ENCODE results near the gene FBXO3.

FBXO3 gene

GRCh38 chr11:33736148-33736812 lies 38.0 kb downstream of the FBXO3 start, which contains the start of gene CD59:
Gene CD59 (minus strand): TSS chr11:33736423. CDS start chr11:33722445, 13,978 bp downstream.
- Histone ChIP-seq H3K36me3 (ENCODE audit: control insufficient read depth, insufficient read depth, low read length) (no peaks in the 10 kb centered on the region), H4K8ac (ENCODE audit: low read depth, low read length) (no peak within 1 kb of the TSS), H2BK15ac (replicated peaks; ENCODE audit: low read depth) (no peak within 1 kb of the TSS), H3K4me1 (ENCODE audit: control insufficient read depth, low read depth, low read length) (peaks cover 4% of the 10 kb centered on the region), H3K4me2 (ENCODE audit: low read length) (peak within 1 kb of the TSS; percentile 71), H3K79me1 (ENCODE audit: low read length) (peaks cover 5% of the 10 kb centered on the region), H3K27ac (ENCODE audit: low read depth, low read length) (no peak within 1 kb of the TSS), H3K18ac (ENCODE audit: low read length) (peak within 1 kb of the TSS; percentile 70), H2BK120ac (ENCODE audit: low read depth, low read length) (no peak within 1 kb of the TSS), H3K56ac (ENCODE audit: low read length) (peak within 1 kb of the TSS; percentile 87), H3K9ac (ENCODE audit: low read length) (peak within 1 kb of the TSS; percentile 82), H3K79me2 (ENCODE audit: control insufficient read depth, insufficient read depth, low read length) (peaks cover 4% of the 10 kb centered on the region), H2AK5ac (ENCODE audit: low read length) (no peak within 1 kb of the TSS), H3K4me3 (ENCODE audit: low read length) (peak within 1 kb of the TSS; percentile 60), H2BK5ac (ENCODE audit: low read length) (no peak within 1 kb of the TSS), H4K5ac (ENCODE audit: low read length) (no peak within 1 kb of the TSS), H3K23ac (ENCODE audit: low read length) (peak within 1 kb of the TSS; percentile 34), H3K4ac (ENCODE audit: low read depth, low read length) (no peak within 1 kb of the TSS), H3K27me3 (ENCODE audit: insufficient read depth, low read length, poor library complexity) (no peaks in the 10 kb centered on the region)
- DNase-seq: peak; percentile 95
- WGBS (ENCODE audit: extremely low coverage, insufficient coverage, low lambda C conversion rate): no CpG with 5 or more reads among the region's 48 CpGs

DNA sequence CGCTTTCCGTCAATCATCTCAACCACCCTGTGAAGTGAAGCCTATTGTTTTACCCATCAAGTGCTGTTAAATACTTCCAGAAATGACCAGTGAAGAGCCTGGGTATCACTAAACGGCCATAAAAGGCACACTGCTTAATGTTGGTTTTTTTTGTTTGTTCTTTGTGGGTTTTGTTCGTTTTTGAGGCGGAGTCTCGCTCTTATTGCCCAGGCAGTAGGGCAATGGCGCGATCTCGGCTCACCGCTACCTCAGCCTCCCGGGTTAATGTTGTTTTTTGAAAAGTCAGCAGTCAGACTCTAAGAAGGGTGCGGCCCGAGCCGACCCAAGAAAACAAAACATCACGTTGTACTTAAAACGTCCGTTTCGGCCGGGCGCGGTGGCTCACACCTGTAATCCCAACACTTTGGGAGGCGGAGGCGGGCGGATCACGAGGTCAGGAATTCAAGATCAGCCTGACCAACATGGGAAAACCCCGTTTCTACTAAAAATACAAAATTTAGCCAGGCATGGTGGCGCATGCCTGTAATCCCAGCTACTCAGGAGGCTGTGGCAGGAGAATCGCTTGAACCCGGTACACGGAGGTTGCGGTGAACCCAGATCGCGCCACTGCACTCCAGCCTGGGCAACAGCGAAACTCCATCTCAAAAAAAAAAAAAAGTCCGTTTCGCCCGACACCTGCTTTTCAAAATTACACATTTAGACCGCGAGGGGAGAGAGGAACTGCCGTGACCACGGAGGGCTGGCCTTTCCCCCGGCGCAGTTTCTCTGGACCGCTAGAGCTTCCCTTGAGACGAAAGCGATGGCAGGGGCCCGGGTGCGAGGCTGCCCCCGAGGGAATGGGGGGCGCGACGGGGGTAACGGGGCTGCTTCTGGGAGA lies 38.8 kb downstream of the FBXO3 start:
- H3K4me1 ChIP-seq (ENCODE audit: control insufficient read depth, low read depth, low read length): peaks cover 4% of the 10 kb centered on the region
- no peak overlapping the region for H4K5ac ChIP-seq (ENCODE audit: low read length)
- H3K18ac ChIP-seq (ENCODE audit: low read length): peak overlapping the region; percentile 70
- H3K27ac ChIP-seq (ENCODE audit: low read depth, low read length): no peak overlapping the region
- no peak overlapping the region for H2BK120ac ChIP-seq (ENCODE audit: low read depth, low read length)
- H2AK5ac ChIP-seq (ENCODE audit: low read length): no peak overlapping the region
- no peaks in the 10 kb centered on the region for H3K36me3 ChIP-seq (ENCODE audit: control insufficient read depth, insufficient read depth, low read length)
- H4K8ac ChIP-seq (ENCODE audit: low read depth, low read length): no peak overlapping the region
- peak overlapping the region; percentile 87 for H3K56ac ChIP-seq (ENCODE audit: low read length)
- no peak overlapping the region for H3K4ac ChIP-seq (ENCODE audit: low read depth, low read length)
- H3K27me3 ChIP-seq (ENCODE audit: insufficient read depth, low read length, poor library complexity): no peaks in the 10 kb centered on the region
- peak overlapping the region; percentile 82 for H3K9ac ChIP-seq (ENCODE audit: low read length)
- H3K79me2 ChIP-seq (ENCODE audit: control insufficient read depth, insufficient read depth, low read length): peaks cover 4% of the 10 kb centered on the region
- peak overlapping the region; percentile 71 for H3K4me2 ChIP-seq (ENCODE audit: low read length)
- peak overlapping the region; percentile 60 for H3K4me3 ChIP-seq (ENCODE audit: low read length)
- WGBS (ENCODE audit: extremely low coverage, insufficient coverage, low lambda C conversion rate): no CpG with 5 or more reads among the region's 53 CpGs
- H2BK5ac ChIP-seq (ENCODE audit: low read length): no peak overlapping the region
- no peak overlapping the region for H2BK15ac ChIP-seq (replicated peaks; ENCODE audit: low read depth)
- DNase-seq: peak; percentile 57
- H3K79me1 ChIP-seq (ENCODE audit: low read length): peaks cover 5% of the 10 kb centered on the region
- H3K23ac ChIP-seq (ENCODE audit: low read length): peak overlapping the region; percentile 34

DNA sequence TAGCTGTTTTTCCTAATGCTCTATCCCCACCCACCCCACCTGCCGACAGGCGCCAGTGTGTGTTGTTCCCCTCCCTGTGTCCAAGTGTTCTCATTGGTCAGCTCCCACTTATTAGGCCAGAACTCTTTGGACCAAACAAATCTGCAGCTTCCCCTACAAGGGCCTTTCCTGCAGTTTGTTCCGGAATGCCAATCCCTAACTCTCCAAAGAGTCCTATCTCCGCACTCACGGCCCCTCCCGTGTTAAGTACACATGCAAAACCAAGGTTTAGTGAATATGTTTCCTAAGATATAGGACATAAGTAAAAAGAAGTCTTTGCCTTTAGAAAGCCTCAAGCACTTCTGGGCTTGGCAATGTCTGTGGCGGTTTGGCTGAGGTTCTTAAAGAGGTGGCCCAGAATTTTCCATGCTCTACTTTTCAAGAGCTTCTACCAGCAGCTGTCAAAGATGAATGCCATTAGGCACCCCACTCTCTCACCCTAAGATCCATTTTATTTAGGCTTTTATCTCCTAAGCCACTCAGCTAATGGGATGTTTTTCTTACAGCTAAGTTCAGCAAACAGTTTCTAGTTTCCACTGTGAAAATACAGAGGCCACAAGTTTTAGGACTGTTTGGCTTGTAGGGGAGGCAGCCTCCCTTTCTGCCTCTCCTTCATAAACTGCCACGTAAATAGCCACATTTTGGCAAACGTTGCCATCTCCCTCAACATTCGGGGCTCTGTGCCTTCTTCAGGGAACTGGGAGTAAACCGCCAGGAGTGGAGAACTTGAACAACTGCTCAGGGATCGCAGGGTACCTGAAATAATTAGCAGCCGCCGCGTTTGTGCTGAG lies 39.7 kb downstream of the FBXO3 start:
- Histone ChIP-seq H3K27me3 (ENCODE audit: insufficient read depth, low read length, poor library complexity) (no peaks in the 10 kb centered on the region), H3K4ac (ENCODE audit: low read depth, low read length) (no peak overlapping the region), H3K4me3 (ENCODE audit: low read length) (no peak overlapping the region), H3K18ac (ENCODE audit: low read length) (no peak overlapping the region), H3K27ac (ENCODE audit: low read depth, low read length) (no peak overlapping the region), H3K23ac (ENCODE audit: low read length) (peak overlapping the region; percentile 59), H3K79me2 (ENCODE audit: control insufficient read depth, insufficient read depth, low read length) (peaks cover 4% of the 10 kb centered on the region), H4K8ac (ENCODE audit: low read depth, low read length) (no peak overlapping the region), H3K4me1 (ENCODE audit: control insufficient read depth, low read depth, low read length) (peaks cover 4% of the 10 kb centered on the region), H3K56ac (ENCODE audit: low read length) (peak overlapping the region; percentile 28), H2BK120ac (ENCODE audit: low read depth, low read length) (no peak overlapping the region), H2AK5ac (ENCODE audit: low read length) (no peak overlapping the region), H2BK15ac (replicated peaks; ENCODE audit: low read depth) (no peak overlapping the region), H4K5ac (ENCODE audit: low read length) (no peak overlapping the region), H3K9ac (ENCODE audit: low read length) (peak overlapping the region; percentile 57), H3K79me1 (ENCODE audit: low read length) (peaks cover 5% of the 10 kb centered on the region), H3K36me3 (ENCODE audit: control insufficient read depth, insufficient read depth, low read length) (no peaks in the 10 kb centered on the region), H3K4me2 (ENCODE audit: low read length) (peak overlapping the region; percentile 67), H2BK5ac (ENCODE audit: low read length) (no peak overlapping the region)
- no peak for DNase-seq
- WGBS (ENCODE audit: extremely low coverage, insufficient coverage, low lambda C conversion rate): no CpG with 5 or more reads among the region's 15 CpGs

- Histone ChIP-seq H3K79me1 (ENCODE audit: low read length) (peaks cover 5% of the 10 kb centered on the region), H3K23ac (ENCODE audit: low read length) (no peak overlapping the region), H3K79me2 (ENCODE audit: control insufficient read depth, insufficient read depth, low read length) (peaks cover 4% of the 10 kb centered on the region), H3K27me3 (ENCODE audit: insufficient read depth, low read length, poor library complexity) (no peaks in the 10 kb centered on the region), H3K56ac (ENCODE audit: low read length) (no peak overlapping the region), H4K5ac (ENCODE audit: low read length) (no peak overlapping the region), H3K4me1 (ENCODE audit: control insufficient read depth, low read depth, low read length) (peaks cover 4% of the 10 kb centered on the region), H3K4ac (ENCODE audit: low read depth, low read length) (no peak overlapping the region), H3K36me3 (ENCODE audit: control insufficient read depth, insufficient read depth, low read length) (no peaks in the 10 kb centered on the region), H3K4me3 (ENCODE audit: low read length) (no peak overlapping the region), H3K18ac (ENCODE audit: low read length) (no peak overlapping the region), H2AK5ac (ENCODE audit: low read length) (no peak overlapping the region), H2BK5ac (ENCODE audit: low read length) (no peak overlapping the region), H2BK120ac (ENCODE audit: low read depth, low read length) (no peak overlapping the region), H3K9ac (ENCODE audit: low read length) (no peak overlapping the region), H4K8ac (ENCODE audit: low read depth, low read length) (no peak overlapping the region), H2BK15ac (replicated peaks; ENCODE audit: low read depth) (no peak overlapping the region), H3K4me2 (ENCODE audit: low read length) (no peak overlapping the region), H3K27ac (ENCODE audit: low read depth, low read length) (no peak overlapping the region)
- no peak for DNase-seq
- WGBS (ENCODE audit: extremely low coverage, insufficient coverage, low lambda C conversion rate): no CpG with 5 or more reads among the region's 7 CpGs
Observed at GRCh38 chr11:33733980-33734379, 40.3 kb downstream of the FBXO3 start.

- Histone ChIP-seq H3K4me2 (ENCODE audit: low read length) (no peak overlapping the region), H3K27me3 (ENCODE audit: insufficient read depth, low read length, poor library complexity) (no peaks in the 10 kb centered on the region), H4K8ac (ENCODE audit: low read depth, low read length) (no peak overlapping the region), H2BK120ac (ENCODE audit: low read depth, low read length) (no peak overlapping the region), H3K36me3 (ENCODE audit: control insufficient read depth, insufficient read depth, low read length) (no peaks in the 10 kb centered on the region), H2BK15ac (replicated peaks; ENCODE audit: low read depth) (no peak overlapping the region), H4K5ac (ENCODE audit: low read length) (no peak overlapping the region), H3K4ac (ENCODE audit: low read depth, low read length) (no peak overlapping the region), H3K27ac (ENCODE audit: low read depth, low read length) (no peak overlapping the region), H3K56ac (ENCODE audit: low read length) (no peak overlapping the region), H2AK5ac (ENCODE audit: low read length) (no peak overlapping the region), H3K18ac (ENCODE audit: low read length) (no peak overlapping the region), H2BK5ac (ENCODE audit: low read length) (no peak overlapping the region), H3K79me2 (ENCODE audit: control insufficient read depth, insufficient read depth, low read length) (peaks cover 4% of the 10 kb centered on the region), H3K23ac (ENCODE audit: low read length) (no peak overlapping the region), H3K4me1 (ENCODE audit: control insufficient read depth, low read depth, low read length) (peaks cover 4% of the 10 kb centered on the region), H3K79me1 (ENCODE audit: low read length) (peaks cover 5% of the 10 kb centered on the region), H3K9ac (ENCODE audit: low read length) (no peak overlapping the region), H3K4me3 (ENCODE audit: low read length) (no peak overlapping the region)
- WGBS (ENCODE audit: extremely low coverage, insufficient coverage, low lambda C conversion rate): no CpG with 5 or more reads among the region's 9 CpGs
- no peak for DNase-seq
Observed at GRCh38 chr11:33731723-33732531, 42.4 kb downstream of the FBXO3 start.

Data from mesendoderm (in vitro differentiated cells).